NCI-H748 (cell line): Measurements from ENCODE around the gene FBXL5.

Source experiments
- DNase-seq: peaks from one replicate; lab custom pipeline; 2025; ENCODE audit not compliant: unreplicated experiment; lab: John Stamatoyannopoulos, UW

The FBXL5 gene

DNA sequence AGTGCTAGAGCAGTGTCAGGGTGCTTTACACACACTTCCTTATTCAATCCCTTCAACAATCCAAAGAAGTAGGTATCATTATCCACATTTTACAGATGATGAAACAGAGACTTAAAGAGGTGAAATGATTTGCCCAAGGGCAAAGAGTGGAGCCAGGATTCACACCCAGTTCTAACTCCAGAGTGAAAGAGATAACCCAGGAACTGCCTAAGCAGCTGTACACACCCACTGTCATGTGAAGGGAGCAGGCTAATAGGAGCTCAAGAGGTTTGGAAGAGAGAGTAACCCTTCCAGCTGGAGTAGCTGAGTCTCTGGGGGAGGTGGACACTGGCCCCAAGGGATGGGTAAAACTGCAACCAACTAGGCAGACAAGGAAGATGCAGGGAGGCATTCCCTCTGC lies 92.5 kb downstream of the FBXL5 start:
- DNase-seq, result no peak

DNA sequence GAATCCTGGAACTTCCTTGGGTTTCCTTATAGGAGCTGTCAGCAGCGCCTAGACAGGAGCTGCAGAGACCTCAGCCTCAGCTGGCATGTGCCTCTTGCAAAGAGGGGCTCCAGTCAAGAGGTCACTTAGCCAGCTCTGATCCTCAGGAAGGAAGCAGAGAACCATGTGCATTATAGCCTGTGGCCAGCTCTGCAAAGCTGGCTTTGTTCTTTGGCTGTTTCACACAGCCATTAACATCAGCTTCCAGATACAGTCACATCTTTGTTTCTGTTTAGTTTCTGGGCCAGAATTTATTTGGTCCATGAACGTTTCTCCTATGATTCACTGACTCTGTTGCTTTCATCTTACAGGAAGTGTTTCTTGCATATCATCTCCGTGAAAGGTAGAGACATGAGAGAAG lies 93.0 kb downstream of the FBXL5 start:
- DNase-seq, result no peak

DNA sequence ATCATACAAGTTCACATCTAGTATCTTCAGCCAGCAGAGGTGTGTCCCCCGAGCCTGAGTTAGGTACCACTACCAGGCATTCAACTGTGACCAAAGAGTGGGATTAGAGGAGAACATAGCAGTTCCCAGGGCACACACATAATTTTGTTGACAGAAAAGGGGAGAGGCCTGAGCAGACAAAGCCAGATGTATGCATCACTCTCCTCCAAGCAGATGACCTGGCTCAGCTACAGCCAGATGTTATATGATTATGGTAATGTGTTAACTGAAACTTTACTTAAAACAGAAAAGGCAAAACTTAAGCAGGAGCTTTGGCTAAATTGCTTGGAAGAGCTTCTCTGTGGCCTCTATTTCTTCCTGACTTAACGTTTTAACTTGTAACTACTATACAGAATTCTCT lies 96.6 kb downstream of the FBXL5 start:
- DNase-seq, result no peak

DNA sequence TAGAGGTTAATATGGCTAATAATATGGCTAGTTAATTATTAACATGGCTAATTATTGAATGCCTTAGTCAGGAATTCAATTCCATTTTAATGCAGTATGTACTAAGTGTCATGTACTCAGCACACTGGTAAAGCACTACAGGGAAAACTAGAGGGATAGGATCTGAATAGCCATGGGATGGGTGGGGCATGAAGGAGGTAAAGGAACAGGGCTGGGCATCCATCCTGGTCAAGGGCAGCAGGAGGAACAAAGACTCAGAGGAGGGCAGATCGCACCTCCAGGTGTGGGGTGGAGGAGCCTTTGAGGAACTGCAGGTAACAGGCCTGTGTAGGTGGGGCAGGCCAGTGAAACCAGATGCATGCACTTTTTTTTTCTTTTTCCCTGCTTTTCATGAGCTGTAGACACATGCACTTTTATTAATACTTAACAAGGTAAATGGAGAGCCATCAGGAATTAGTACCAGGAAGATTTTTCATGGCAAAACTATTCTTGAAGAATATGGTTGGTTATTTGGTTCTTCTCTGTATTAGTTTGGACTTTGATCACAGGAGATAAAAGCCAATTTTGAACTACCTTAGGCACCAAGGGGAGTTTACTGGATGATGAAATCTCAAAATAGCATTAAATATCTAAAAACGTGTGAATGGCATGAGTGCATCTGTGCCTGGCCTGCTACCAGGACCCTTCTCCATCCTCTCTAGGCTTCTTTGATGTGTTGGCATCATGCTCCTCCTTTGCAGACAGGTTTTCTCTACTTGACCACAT lies 97.2 kb downstream of the FBXL5 start:
- no peak for DNase-seq

DNA sequence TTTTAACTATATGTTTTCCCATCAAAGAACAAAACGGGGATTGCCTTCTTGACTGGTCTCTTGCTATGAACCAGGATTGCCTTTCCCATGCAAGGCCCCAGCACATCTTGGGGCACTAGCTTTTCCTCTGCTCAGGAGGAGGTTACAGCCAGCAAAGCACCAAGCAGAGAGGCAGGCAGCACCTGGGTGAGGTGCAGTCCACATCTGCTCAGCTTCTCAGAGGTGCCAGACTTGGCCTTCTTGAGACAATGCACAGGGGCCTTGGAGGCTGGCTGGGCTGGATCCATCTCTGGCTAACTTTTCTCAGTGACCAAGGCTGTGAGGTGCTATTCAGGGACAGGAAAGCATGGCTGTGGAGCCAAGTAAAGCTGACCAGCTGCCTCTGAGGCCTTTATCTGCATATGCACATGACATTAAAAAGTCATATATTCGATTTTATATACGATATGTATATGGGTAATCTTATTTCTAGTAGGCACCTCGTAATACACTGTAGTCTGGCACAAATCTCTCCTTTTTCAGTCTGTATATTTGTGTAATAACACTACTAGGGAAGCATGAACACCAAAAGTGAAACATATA lies 98.6 kb downstream of the FBXL5 start:
- no peak for DNase-seq
